ENCODE data around the gene PRMT7.

Gene PRMT7

GRCh38 chr16:68374961-68375660, 64.3 kb downstream of the PRMT7 start:
- peaks cover 6% of the 10 kb centered on the region; the same call in 1 of the 2 replicates for H3K36me3 ChIP-seq (ENCODE audit: insufficient read depth, low read length)
- ATAC-seq (ENCODE audit: insufficient read depth, low read depth) (no peak), DNase-seq (no peak)
- H3K27ac ChIP-seq (ENCODE audit: low read length): peak overlapping the region; percentile 98
- H3K9me3 ChIP-seq (ENCODE audit: insufficient read depth, low read length, severe bottlenecking): no peaks in the 10 kb centered on the region
- H3K9ac ChIP-seq (ENCODE audit: low read depth, low read length): peak overlapping the region; percentile 5; the same call in 1 of the 2 replicates
- H3K4me2 ChIP-seq (ENCODE audit: insufficient read depth, low read length): no peak overlapping the region
- H3K4me1 ChIP-seq (ENCODE audit: insufficient read depth, low read length): peaks cover 92% of the 10 kb centered on the region
- peaks cover 60% of the 10 kb centered on the region for H3K79me2 ChIP-seq (ENCODE audit: insufficient read depth, low read length)
- H4K20me1 ChIP-seq (ENCODE audit: insufficient read depth, low read length): 0 out of 2 replicates have a peak, but pooled peaks cover 2% of the 10 kb centered on the region
- no peaks in the 10 kb centered on the region for H3K27me3 ChIP-seq (ENCODE audit: insufficient read depth, low read length, poor library complexity)
- H3K4me3 ChIP-seq (ENCODE audit: low read depth in 1 of 2, low read length in 2 of 2): no peak overlapping the region
- H2AFZ ChIP-seq (ENCODE audit: low read depth, low read length): no peak overlapping the region
- TF ChIP-seq, protein P1, sequence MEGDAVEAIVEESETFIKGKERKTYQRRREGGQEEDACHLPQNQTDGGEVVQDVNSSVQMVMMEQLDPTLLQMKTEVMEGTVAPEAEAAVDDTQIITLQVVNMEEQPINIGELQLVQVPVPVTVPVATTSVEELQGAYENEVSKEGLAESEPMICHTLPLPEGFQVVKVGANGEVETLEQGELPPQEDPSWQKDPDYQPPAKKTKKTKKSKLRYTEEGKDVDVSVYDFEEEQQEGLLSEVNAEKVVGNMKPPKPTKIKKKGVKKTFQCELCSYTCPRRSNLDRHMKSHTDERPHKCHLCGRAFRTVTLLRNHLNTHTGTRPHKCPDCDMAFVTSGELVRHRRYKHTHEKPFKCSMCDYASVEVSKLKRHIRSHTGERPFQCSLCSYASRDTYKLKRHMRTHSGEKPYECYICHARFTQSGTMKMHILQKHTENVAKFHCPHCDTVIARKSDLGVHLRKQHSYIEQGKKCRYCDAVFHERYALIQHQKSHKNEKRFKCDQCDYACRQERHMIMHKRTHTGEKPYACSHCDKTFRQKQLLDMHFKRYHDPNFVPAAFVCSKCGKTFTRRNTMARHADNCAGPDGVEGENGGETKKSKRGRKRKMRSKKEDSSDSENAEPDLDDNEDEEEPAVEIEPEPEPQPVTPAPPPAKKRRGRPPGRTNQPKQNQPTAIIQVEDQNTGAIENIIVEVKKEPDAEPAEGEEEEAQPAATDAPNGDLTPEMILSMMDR (IDR thresholded peaks at IDR 0.05; ENCODE audit: borderline replicate concordance, extremely low read depth, low read length, poor library complexity, severe bottlenecking): no peak
- TF ChIP-seq EZH2 (IDR thresholded peaks at IDR 0.05; ENCODE audit: borderline replicate concordance, low read depth, low read length, severe bottlenecking): no peak

GRCh38 chr16:68375801-68376536, 65.2 kb downstream of the PRMT7 start:
- Histone ChIP-seq H3K36me3 (ENCODE audit: insufficient read depth, low read length) (no peaks in the 10 kb centered on the region), H3K4me1 (ENCODE audit: insufficient read depth, low read length) (peaks cover 94% of the 10 kb centered on the region), H3K9ac (ENCODE audit: low read depth, low read length) (peak overlapping the region; percentile 62), H4K20me1 (ENCODE audit: insufficient read depth, low read length) (no peaks in the 10 kb centered on the region), H3K27ac (ENCODE audit: low read length) (peak overlapping the region; percentile 98), H2AFZ (ENCODE audit: low read depth, low read length) (no peak overlapping the region), H3K79me2 (ENCODE audit: insufficient read depth, low read length) (peaks cover 59% of the 10 kb centered on the region), H3K9me3 (ENCODE audit: insufficient read depth, low read length, severe bottlenecking) (no peaks in the 10 kb centered on the region), H3K27me3 (ENCODE audit: insufficient read depth, low read length, poor library complexity) (no peaks in the 10 kb centered on the region), H3K4me2 (ENCODE audit: insufficient read depth, low read length) (no peak overlapping the region; the same call in 1 of the 2 replicates), H3K4me3 (ENCODE audit: low read depth in 1 of 2, low read length in 2 of 2) (no peak overlapping the region)
- TF ChIP-seq, protein P1 (IDR thresholded peaks at IDR 0.05; ENCODE audit: borderline replicate concordance, extremely low read depth, low read length, poor library complexity, severe bottlenecking): no peak
- no peak for TF ChIP-seq EZH2 (IDR thresholded peaks at IDR 0.05; ENCODE audit: borderline replicate concordance, low read depth, low read length, severe bottlenecking)
- DNase-seq: no peak
- ATAC-seq (ENCODE audit: insufficient read depth, low read depth): no peak

DNA sequence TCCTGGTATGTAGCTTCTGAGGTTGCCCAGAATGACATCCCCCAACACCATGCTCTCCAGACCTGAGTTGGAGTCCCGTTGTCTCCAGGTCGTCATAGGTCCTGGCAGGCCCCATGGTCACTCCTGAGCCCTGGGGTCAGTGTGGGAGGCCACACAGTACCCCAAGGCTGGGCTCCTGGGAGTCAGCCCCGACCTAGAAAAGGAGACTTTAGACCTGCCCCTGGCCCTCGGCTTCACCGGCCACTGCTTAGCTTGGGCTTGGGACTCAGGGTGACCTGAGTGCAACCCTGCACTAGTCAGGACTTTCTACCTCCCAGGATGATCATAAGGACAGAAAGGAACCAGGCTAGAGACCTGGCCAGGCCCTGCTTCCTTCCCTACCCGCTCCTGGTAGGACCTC, 65.8 kb downstream of the PRMT7 start:
- no peak for TF ChIP-seq EZH2 (IDR thresholded peaks at IDR 0.05; ENCODE audit: borderline replicate concordance, low read depth, low read length, severe bottlenecking)
- TF ChIP-seq, protein P1 (IDR thresholded peaks at IDR 0.05; ENCODE audit: borderline replicate concordance, extremely low read depth, low read length, poor library complexity, severe bottlenecking): no peak

More for the DNA sequence above, 65.8 kb downstream of the PRMT7 start:
- DNase-seq (no peak), ATAC-seq (ENCODE audit: insufficient read depth, low read depth) (no peak)
- Histone ChIP-seq H3K4me2 (ENCODE audit: insufficient read depth, low read length) (peak overlapping the region; percentile 63), H3K27me3 (ENCODE audit: insufficient read depth, low read length, poor library complexity) (no peaks in the 10 kb centered on the region), H3K79me2 (ENCODE audit: insufficient read depth, low read length) (peaks cover 59% of the 10 kb centered on the region), H3K4me1 (ENCODE audit: insufficient read depth, low read length) (peaks cover 94% of the 10 kb centered on the region), H3K4me3 (ENCODE audit: low read depth in 1 of 2, low read length in 2 of 2) (no peak overlapping the region), H3K9ac (ENCODE audit: low read depth, low read length) (peak overlapping the region; percentile 62), H4K20me1 (ENCODE audit: insufficient read depth, low read length) (no peaks in the 10 kb centered on the region), H2AFZ (ENCODE audit: low read depth, low read length) (no peak overlapping the region), H3K9me3 (ENCODE audit: insufficient read depth, low read length, severe bottlenecking) (no peaks in the 10 kb centered on the region), H3K27ac (ENCODE audit: low read length) (peak overlapping the region; percentile 98), H3K36me3 (ENCODE audit: insufficient read depth, low read length) (no peaks in the 10 kb centered on the region)

Measured in DND-41 (cell line).